IMR-90 (cell line): ENCODE results near the gene QSER1. TPM values are rescaled to one million over a fixed set of nuclear protein-coding genes. Genes with fewer than 3 reads are reported as not detected.

ENCODE experiments used
- ATAC-seq: fragments of 200-7000 bp; cut with Tn5 transposase; 2 replicates; pipeline ENCODE4 v1.9.1; 2020; ENCODE audit warnings: low read depth, mild to moderate bottlenecking, moderate library complexity
- BruUV-seq: library from RNA; stranded (reverse); fragments of 400-500 nt; replicated peaks from 2 replicates; lab custom pipeline; 2021; lab: Mats Ljungman, UMichigan
- CTCF ChIA-PET: fragments of 300-600 bp; formaldehyde crosslinking; extraction: SDS; loops from one replicate; lab custom pipeline; 2021; ENCODE audit warnings: antibody characterized with exemption; lab: Yijun Ruan, JAX
- POLR2A ChIA-PET: fragments of 300-600 bp; sonication (Branson Sonifier 250); formaldehyde crosslinking; loops from one replicate; lab custom pipeline; 2022; ENCODE audit warnings: antibody characterized with exemption; ENCODE audit not compliant: unreplicated experiment; lab: Charles Lee
- DNase-seq: peaks from one replicate; pipeline ENCODE4 v3.0.0; 2013
- H2AFZ ChIP-seq: replicated peaks from 2 replicates; pipeline ENCODE3; 2013; ENCODE audit warnings: low read length, mild to moderate bottlenecking; ENCODE audit not compliant: poor library complexity
- H2AK5ac ChIP-seq: 2 replicates; pipeline ENCODE4 v1.6.1; 2013; ENCODE audit warnings: low read depth, low read length, inconsistent platforms
- H2AK9ac ChIP-seq: replicated peaks from 2 replicates; pipeline ENCODE3; 2013; ENCODE audit warnings: mild to moderate bottlenecking, low read depth, low read length, moderate library complexity; ENCODE audit not compliant: poor library complexity
- H2BK120ac ChIP-seq: 2 replicates; pipeline ENCODE4 v1.6.1; 2013; ENCODE audit warnings: low read depth, low read length, inconsistent platforms
- H2BK15ac ChIP-seq: 3 replicates; pipeline ENCODE4 v1.6.1; 2013; ENCODE audit warnings: low read depth, low read length, inconsistent platforms
- H2BK20ac ChIP-seq: 2 replicates; pipeline ENCODE4 v1.6.1; 2013; ENCODE audit warnings: low read depth, mild to moderate bottlenecking, inconsistent platforms, low read length, moderate library complexity
- H2BK5ac ChIP-seq: 2 replicates; pipeline ENCODE4 v1.6.1; 2013; ENCODE audit warnings: mild to moderate bottlenecking, low read depth, low read length, inconsistent platforms; ENCODE audit not compliant: poor library complexity, severe bottlenecking
- H3K14ac ChIP-seq: replicated peaks from 2 replicates; pipeline ENCODE4 v1.6.1; 2013; ENCODE audit warnings: low read depth, low read length, inconsistent platforms
- H3K18ac ChIP-seq: 2 replicates; pipeline ENCODE4 v1.6.1; 2013; ENCODE audit warnings: low read depth, low read length, control low read depth
- H3K23ac ChIP-seq: 2 replicates; pipeline ENCODE4 v1.6.1; 2013; ENCODE audit warnings: low read depth, low read length, inconsistent platforms
- H3K27ac ChIP-seq: 2 replicates; pipeline ENCODE4 v1.5.1; 2013; ENCODE audit warnings: mild to moderate bottlenecking, control low read depth, low read length; ENCODE audit not compliant: insufficient read depth
- H3K27me3 ChIP-seq: 2 replicates; pipeline ENCODE4 v1.6.1; 2013; ENCODE audit warnings: low read length; ENCODE audit not compliant: control insufficient read depth, insufficient read depth
- H3K36me3 ChIP-seq: 2 replicates; pipeline ENCODE4 v1.6.1; 2013; ENCODE audit warnings: low read length, mixed read lengths; ENCODE audit not compliant: control insufficient read depth, insufficient read depth
- H3K4ac ChIP-seq: 2 replicates; pipeline ENCODE4 v1.6.1; 2013; ENCODE audit warnings: low read depth, low read length, inconsistent platforms
- H3K4me1 ChIP-seq: 2 replicates; pipeline ENCODE4 v1.6.1; 2013; ENCODE audit warnings: low read length, mixed read lengths; ENCODE audit not compliant: control insufficient read depth, insufficient read depth
- H3K4me2 ChIP-seq: 2 replicates; pipeline ENCODE4 v1.6.1; 2013; ENCODE audit warnings: low read depth, mild to moderate bottlenecking, control low read depth, low read length, moderate library complexity
- H3K4me3 ChIP-seq: 2 replicates; pipeline ENCODE4 v1.5.1; 2013; ENCODE audit warnings: low read depth, mild to moderate bottlenecking, control low read depth, low read length, moderate library complexity; ENCODE audit not compliant: insufficient read depth
- H3K56ac ChIP-seq: 2 replicates; pipeline ENCODE4 v1.6.1; 2013; ENCODE audit warnings: low read length, inconsistent platforms; ENCODE audit not compliant: insufficient read depth; ENCODE audit errors: extremely low read depth
- H3K79me1 ChIP-seq, 2 experiments: 2 replicates each; pipeline ENCODE4 v1.6.1; 2013; ENCODE audit warnings: low read length in 2 of 2, inconsistent platforms in 1 of 2, low read depth in 1 of 2
- H3K9ac ChIP-seq: 2 replicates; pipeline ENCODE4 v1.6.1; 2013; ENCODE audit warnings: low read depth, low read length, control low read depth
- H3K9me1 ChIP-seq: 2 replicates; pipeline ENCODE4 v1.6.1; 2013; ENCODE audit warnings: low read length, inconsistent platforms; ENCODE audit not compliant: insufficient read depth
- H3K9me3 ChIP-seq: 2 replicates; pipeline ENCODE4 v1.6.1; 2013; ENCODE audit warnings: low read length; ENCODE audit not compliant: control insufficient read depth, insufficient read depth
- H4K20me1 ChIP-seq: 2 replicates; pipeline ENCODE4 v1.6.1; 2013; ENCODE audit warnings: low read length, inconsistent platforms; ENCODE audit not compliant: insufficient read depth
- H4K5ac ChIP-seq: 2 replicates; pipeline ENCODE4 v1.6.1; 2013; ENCODE audit warnings: mild to moderate bottlenecking, low read depth, low read length, control low read depth
- H4K8ac ChIP-seq, 2 experiments: 2 replicates each; pipeline ENCODE4 v1.6.1; 2013; ENCODE audit warnings: low read depth in 2 of 2, low read length in 2 of 2, control low read depth in 1 of 2, inconsistent platforms in 1 of 2
- H4K91ac ChIP-seq: 2 replicates; pipeline ENCODE4 v1.6.1; 2013; ENCODE audit warnings: low read depth, low read length, inconsistent platforms; ENCODE audit not compliant: insufficient read depth
- NFE2L2 ChIP-seq: fragments of 150-350 bp; IDR thresholded peaks from 2 replicates; pipeline ENCODE4 v1.6.1; 2016; ENCODE audit warnings: low read depth, mild to moderate bottlenecking, low read length
- RCOR1 ChIP-seq: IDR thresholded peaks from 2 replicates; pipeline ENCODE4 v1.6.1; 2012; ENCODE audit warnings: mild to moderate bottlenecking, low read length, improper control_type of control experiment; ENCODE audit not compliant: insufficient replicate concordance
- WGBS, 2 experiments: methylation state at CpG; one replicate each; pipeline versions ENCODE4 v1.1.5 to v1.1.7; 2013; ENCODE audit warnings: missing lambda C conversion rate in 2 of 2; ENCODE audit not compliant: insufficient read length in 1 of 2; ENCODE audit errors: extremely low coverage in 2 of 2; 5-methylcytosine and 5-hydroxymethylcytosine counted together
- dilution Hi-C: fragments of 300-500 bp; cut with HindIII; formaldehyde crosslinking; loops from one replicate; pipeline ENCODE4 v1.14.3; 2018; ENCODE audit warnings: low sequenced_read_pairs; ENCODE audit not compliant: unreplicated experiment
- in situ Hi-C: fragments of 300-500 bp; cut with MboI; formaldehyde crosslinking; loops from 3 replicates; pipeline ENCODE4 v1.14.3; 2019; ENCODE audit warnings: low sequenced_read_pairs, inconsistent platforms, mixed read lengths
- intact Hi-C: fragments of 100-400 bp; cut with micrococcal nuclease; formaldehyde crosslinking; loops from 2 replicates; pipeline ENCODE4 v1.10.0; 2022
- polyA plus RNA-seq, 3 experiments: library from polyadenylated mRNA; depleted of rRNA; stranded (reverse); fragments of >200 nt; gene quantifications; 2 replicates each; pipeline ENCODE4 v1.2.3, GENCODE V29; 2012; ENCODE audit warnings: low replicate concordance in 1 of 3
- total RNA-seq: library from RNA; depleted of rRNA; stranded (reverse); fragments of >200 nt; gene quantifications from 2 replicates; pipeline ENCODE4 v1.2.3, GENCODE V29; 2012

Gene QSER1
- total and polyA plus RNA-seq, 2 of the 4 experiments (the other 2 are of a cell fraction), result 5.9 to 15.6 TPM

GRCh38 chr11:33018840-33019239 is 126.2 kb downstream of the QSER1 start:
- Histone ChIP-seq H3K4me1 (peaks cover 5% of the 10 kb centered on the region), H4K20me1 (no peaks in the 10 kb centered on the region), H3K9me3 (no peaks in the 10 kb centered on the region), H3K27me3 (no peaks in the 10 kb centered on the region), H4K91ac (no peak overlapping the region), H3K14ac (no peak overlapping the region), H3K18ac (no peak overlapping the region), H2AK9ac (no peak overlapping the region), H2BK5ac (no peak overlapping the region), H3K27ac (no peak overlapping the region), H3K4me2 (no peak overlapping the region), H2AFZ (no peak overlapping the region), H3K56ac (no peak overlapping the region), H2AK5ac (no peak overlapping the region), H3K9ac (no peak overlapping the region), H2BK120ac (no peak overlapping the region), H3K9me1 (0 out of 2 replicates have a peak, but pooled peaks cover 5% of the 10 kb centered on the region), H3K23ac (no peak overlapping the region), H3K36me3 (no peaks in the 10 kb centered on the region), H4K5ac (no peak overlapping the region), H3K4ac (no peak overlapping the region), H2BK20ac (no peak overlapping the region), H4K8ac (no peak overlapping the region), H3K4me3 (no peak overlapping the region), H2BK15ac (no peak overlapping the region), H3K79me1 (peaks cover 9 to 29% of the 10 kb centered on the region in 2 experiments; a peak in 3 of 4 replicates)
- no TSS peak for BruUV-seq
- intact Hi-C loops (loop anchor here (5.0 kb wide), 1 partner anchor 57 kb away; no protein-coding TSS in a partner anchor), dilution Hi-C loops (no loop called here), in situ Hi-C loops (no loop called here)
- CTCF ChIA-PET, result no interaction called here
- TF ChIP-seq RCOR1, result no peak
- no peak for TF ChIP-seq NFE2L2
- DNase-seq (no peak), ATAC-seq (no peak)
- 92% methylated on average over 2 of the region's 6 CpGs; no CpG with 5 or more reads in 1 of the 2 experiments for WGBS, 2 experiments
- POLR2A ChIA-PET, result no interaction called here
